T-helper 17 cell (primary cell): ENCODE data around the gene TAL2. TPM values are rescaled to one million over a fixed set of nuclear protein-coding genes. Genes with fewer than 3 reads are reported as not detected.

Experiments
- ATAC-seq: fragments of 150-1000 bp; cut with Tn5 transposase; 2 replicates; pipeline ENCODE4 v1.10.0; 2021; ENCODE audit warnings: mild to moderate bottlenecking, moderate library complexity
- DNase-seq, 3 donors: peaks; one replicate each; pipeline versions ENCODE4 v3.0.0 to v3.0.0-alpha.2; 2020 to 2021
- H3K9me3 ChIP-seq: one replicate; pipeline ENCODE4 v1.7.0; 2013; ENCODE audit warnings: low read length, mild to moderate bottlenecking; ENCODE audit not compliant: control insufficient read depth, poor library complexity, severe bottlenecking
- H3K27ac Mint-ChIP-seq: one replicate; pipeline ENCODE4 v1.8.0; 2022; ENCODE audit warnings: mild to moderate bottlenecking, moderate library complexity, mixed read lengths
- H3K27me3 Mint-ChIP-seq: one replicate; pipeline ENCODE4 v1.8.0; 2022; ENCODE audit warnings: mixed read lengths
- H3K36me3 Mint-ChIP-seq: one replicate; pipeline ENCODE4 v1.8.0; 2022; ENCODE audit warnings: low read depth, mixed read lengths
- H3K4me1 Mint-ChIP-seq: one replicate; pipeline ENCODE4 v1.8.0; 2022; ENCODE audit warnings: mild to moderate bottlenecking, mixed read lengths
- H3K4me3 Mint-ChIP-seq: one replicate; pipeline ENCODE4 v1.8.0; 2022; ENCODE audit warnings: mild to moderate bottlenecking, moderate library complexity, mixed read lengths
- total RNA-seq, 4 donors: library from RNA in 2 of 4; stranded (reverse) in 2 of 4; gene quantifications; one replicate each; pipeline ENCODE4 v1.2.3 and lab custom pipeline; 2022 to 2026

The TAL2 gene
- total RNA-seq, 2 donors from 2014 or later: not detected

DNA sequence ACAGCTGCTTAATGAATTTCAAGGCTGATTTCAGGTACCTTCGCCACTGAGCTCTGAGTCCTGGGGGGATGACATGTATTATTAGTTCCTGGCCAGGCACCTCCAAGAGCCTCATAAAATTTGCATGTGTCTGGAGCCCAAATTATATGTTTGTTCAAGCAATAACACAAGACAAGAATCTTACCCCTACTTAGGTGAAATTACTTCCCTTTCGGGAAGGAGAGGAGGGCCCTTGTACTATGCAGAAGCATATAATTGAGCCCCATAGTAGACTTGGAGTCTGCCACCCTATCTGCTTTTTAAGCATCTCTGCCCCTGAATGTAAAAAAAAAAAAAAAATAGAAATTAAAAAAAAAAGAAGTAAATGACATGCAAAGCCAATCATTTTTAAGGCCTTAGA lies 19.1 kb downstream of the TAL2 start:
- Mint-ChIP-seq H3K4me1 (no peaks in the 10 kb centered on the region), H3K27ac (no peak overlapping the region), H3K27me3 (peaks cover 13% of the 10 kb centered on the region), H3K36me3 (peaks cover 3% of the 10 kb centered on the region), H3K4me3 (no peak overlapping the region)
- no peak for DNase-seq
- ATAC-seq: no peak
- H3K9me3 ChIP-seq: no peaks in the 10 kb centered on the region

DNA sequence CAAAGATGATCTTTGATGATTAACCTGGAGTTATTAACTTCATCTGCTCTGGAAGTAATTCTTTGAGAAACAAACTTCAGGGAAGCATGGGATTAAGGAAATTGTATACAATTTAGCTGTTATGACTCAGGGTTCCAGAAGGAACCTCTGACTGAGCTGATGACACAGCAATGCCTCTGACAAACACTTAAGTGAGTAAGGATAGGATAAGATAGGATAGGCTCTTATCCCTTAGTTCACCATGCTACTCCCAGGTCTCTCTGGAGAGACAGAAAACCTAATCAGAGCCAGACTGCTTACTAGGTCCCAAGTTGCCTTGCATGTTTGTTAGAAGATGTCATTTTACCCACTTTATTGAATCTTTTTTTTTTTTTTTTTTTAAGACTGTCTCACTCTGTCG lies 19.5 kb downstream of the TAL2 start:
- peaks cover 13% of the 10 kb centered on the region for H3K27me3 Mint-ChIP-seq
- H3K9me3 ChIP-seq: no peaks in the 10 kb centered on the region
- H3K27ac Mint-ChIP-seq: no peak overlapping the region
- DNase-seq (no peak), ATAC-seq (no peak)
- H3K4me3 Mint-ChIP-seq: no peak overlapping the region
- no peaks in the 10 kb centered on the region for H3K4me1 Mint-ChIP-seq
- H3K36me3 Mint-ChIP-seq: peaks cover 3% of the 10 kb centered on the region

DNA sequence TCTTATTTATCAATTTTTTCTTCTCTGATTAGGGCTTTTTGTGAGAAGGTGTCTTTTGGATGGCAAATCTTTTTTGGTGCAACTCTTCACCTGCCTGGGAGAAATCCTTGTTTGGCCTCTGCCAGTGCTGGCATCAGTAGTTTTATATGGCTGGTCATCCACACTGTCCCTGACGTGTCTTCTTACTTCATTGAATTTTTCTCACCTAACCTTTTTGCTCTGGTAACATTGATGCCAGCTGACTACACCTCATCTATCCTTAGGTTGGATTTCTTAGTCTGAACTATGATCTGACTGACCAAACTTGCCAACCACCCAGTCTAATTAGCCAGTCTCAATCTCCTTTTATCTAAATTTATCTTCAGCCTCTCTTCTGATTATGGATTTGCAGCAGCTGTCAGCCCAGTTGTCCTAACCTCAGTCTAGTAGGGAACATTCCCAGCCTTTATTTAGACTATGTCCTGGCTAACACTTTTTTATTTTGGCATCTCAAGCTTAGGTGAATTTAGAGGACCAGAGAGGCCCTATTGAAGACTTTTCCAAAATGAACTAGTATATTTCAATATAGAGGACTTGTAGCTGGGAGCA lies 21.5 kb downstream of the TAL2 start:
- Mint-ChIP-seq H3K27ac (no peak overlapping the region), H3K36me3 (peaks cover 3% of the 10 kb centered on the region), H3K4me3 (no peak overlapping the region), H3K27me3 (peaks cover 27% of the 10 kb centered on the region), H3K4me1 (peaks cover 2% of the 10 kb centered on the region)
- no peak for DNase-seq
- no peaks in the 10 kb centered on the region for H3K9me3 ChIP-seq
- no peak for ATAC-seq

DNA sequence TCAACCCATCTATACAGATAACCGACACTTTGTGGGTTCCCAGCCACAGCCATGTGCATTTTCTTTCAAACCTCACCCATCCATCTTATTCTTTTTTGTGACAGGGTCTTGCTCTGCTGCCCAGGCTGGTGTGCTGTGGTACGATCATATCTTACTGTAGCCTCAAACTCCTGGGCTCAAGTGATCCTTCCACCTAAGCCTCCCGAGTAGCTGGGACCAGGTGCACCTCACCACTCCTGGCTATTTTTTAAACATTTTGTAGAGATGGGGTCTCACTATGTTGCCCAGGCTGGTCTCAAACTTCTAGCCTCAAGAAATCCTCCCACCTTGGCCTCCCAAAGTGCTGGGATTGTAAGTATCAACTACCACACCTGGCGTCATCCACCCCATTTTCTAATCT lies 24.7 kb downstream of the TAL2 start:
- H3K4me1 Mint-ChIP-seq: peaks cover 2% of the 10 kb centered on the region
- H3K36me3 Mint-ChIP-seq: peaks cover 3% of the 10 kb centered on the region
- ATAC-seq: no peak
- H3K27me3 Mint-ChIP-seq: peaks cover 37% of the 10 kb centered on the region
- H3K27ac Mint-ChIP-seq: no peak overlapping the region
- no peaks in the 10 kb centered on the region for H3K9me3 ChIP-seq
- no peak overlapping the region for H3K4me3 Mint-ChIP-seq
- no peak for DNase-seq

DNA sequence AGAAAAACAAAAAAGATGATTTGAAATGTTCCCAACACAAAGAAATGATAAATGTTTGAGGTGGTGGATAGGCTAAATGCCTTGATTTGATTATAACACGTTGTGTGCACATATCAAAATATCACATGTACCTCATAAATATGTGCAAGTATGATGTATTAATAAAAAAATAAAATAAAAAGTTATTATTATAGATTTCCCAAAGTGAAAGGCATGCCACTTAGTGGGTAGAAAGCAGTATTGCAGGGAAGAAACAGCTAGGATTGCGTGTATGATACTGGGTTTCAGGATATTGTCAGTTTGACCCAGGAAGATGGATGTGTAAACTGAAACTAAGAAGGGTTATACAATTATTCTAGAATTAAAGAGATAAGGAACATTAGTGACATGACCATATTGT lies 28.5 kb downstream of the TAL2 start:
- Mint-ChIP-seq H3K27me3 (peaks cover 50% of the 10 kb centered on the region), H3K4me1 (peaks cover 14% of the 10 kb centered on the region), H3K27ac (no peak overlapping the region), H3K4me3 (no peak overlapping the region), H3K36me3 (peaks cover 5% of the 10 kb centered on the region)
- no peaks in the 10 kb centered on the region for H3K9me3 ChIP-seq
- no peak for DNase-seq
- ATAC-seq: no peak

DNA sequence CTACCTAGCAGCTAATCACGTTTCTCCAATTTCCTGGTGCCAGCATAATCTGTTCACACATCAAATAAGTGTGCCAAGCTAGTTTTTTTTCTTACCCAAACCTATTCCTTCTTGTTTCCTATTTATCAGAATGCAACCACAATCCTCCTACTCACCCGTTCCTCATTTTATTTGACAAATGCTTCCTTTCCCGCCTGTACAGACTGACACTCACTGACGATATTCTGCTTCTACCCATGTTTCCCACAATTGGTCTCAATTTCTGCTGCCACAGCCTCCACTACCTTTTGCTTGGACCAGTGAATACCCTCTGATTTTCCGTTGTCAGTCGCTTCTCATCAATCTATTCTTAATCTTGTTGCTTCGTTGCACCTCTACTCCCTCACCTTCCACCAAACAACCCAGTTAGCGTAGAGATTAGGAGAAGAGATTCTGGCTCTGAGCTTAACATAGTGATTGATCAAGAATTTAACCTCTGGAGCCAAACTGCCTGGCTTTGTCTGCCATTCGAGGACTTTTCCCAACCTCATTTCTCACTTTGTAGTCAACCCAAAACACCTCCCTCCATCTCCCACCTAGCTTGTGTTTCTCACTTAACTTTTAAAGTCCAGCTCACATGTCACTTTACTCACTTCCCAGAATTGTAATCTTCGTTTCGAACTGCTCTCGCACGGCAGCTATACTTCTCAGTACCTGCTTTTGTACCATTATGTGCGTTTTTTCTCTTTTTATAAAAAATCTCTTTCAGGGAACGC lies 31.4 kb downstream of the TAL2 start:
- H3K9me3 ChIP-seq: no peaks in the 10 kb centered on the region
- Mint-ChIP-seq H3K27ac (peak overlapping the region; percentile 86), H3K4me3 (peak overlapping the region; percentile 92), H3K36me3 (peaks cover 5% of the 10 kb centered on the region), H3K27me3 (peaks cover 35% of the 10 kb centered on the region), H3K4me1 (peaks cover 13% of the 10 kb centered on the region)
- ATAC-seq: peak; percentile 1
- DNase-seq: no peak

DNA sequence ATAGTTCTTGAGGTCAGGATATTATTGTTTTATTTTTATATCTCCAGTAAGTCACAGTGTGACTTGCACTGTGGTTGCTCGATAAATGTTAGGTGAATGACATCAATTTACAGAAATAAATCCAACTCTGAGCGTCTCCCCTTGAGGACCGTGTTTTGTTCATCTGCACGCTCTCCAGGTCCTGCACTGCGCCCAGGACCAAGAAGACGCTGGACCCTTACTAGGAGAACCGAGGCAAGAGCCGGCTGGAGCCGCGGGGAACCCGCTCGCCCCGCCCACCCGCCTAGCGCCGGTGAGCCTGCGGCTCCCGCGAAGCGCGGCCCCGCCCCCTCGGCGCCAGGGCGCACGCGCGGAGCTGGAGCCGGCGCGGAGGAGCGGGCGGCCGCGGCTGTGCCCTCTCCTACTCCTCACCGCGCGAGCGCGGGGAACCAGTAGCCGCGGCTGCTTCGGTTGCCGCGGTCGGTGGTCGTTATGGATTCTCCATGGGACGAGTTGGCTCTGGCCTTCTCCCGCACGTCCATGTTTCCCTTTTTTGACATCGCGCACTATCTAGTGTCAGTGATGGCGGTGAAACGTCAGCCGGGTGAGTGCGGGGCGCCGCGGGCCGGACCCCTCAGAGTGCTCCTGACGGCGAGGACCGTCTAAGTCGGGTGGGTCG lies 32.1 kb downstream of the TAL2 start, which contains the start of gene TMEM38B:
TSS of gene TMEM38B (plus strand) at position 352 of the 658 bp plus-strand sequence. CDS start at position 472, 120 bp downstream.
- peaks cover 17% of the 10 kb centered on the region for H3K4me1 Mint-ChIP-seq
- peaks cover 5% of the 10 kb centered on the region for H3K36me3 Mint-ChIP-seq
- peak; percentile 90 for ATAC-seq
- DNase-seq: peak; percentile 74 to 86 (median 78)
- no peaks in the 10 kb centered on the region for H3K9me3 ChIP-seq
- H3K4me3 Mint-ChIP-seq: peak within 1 kb of the TSS; percentile 92
- peaks cover 34% of the 10 kb centered on the region for H3K27me3 Mint-ChIP-seq
- H3K27ac Mint-ChIP-seq: peak within 1 kb of the TSS; percentile 86

DNA sequence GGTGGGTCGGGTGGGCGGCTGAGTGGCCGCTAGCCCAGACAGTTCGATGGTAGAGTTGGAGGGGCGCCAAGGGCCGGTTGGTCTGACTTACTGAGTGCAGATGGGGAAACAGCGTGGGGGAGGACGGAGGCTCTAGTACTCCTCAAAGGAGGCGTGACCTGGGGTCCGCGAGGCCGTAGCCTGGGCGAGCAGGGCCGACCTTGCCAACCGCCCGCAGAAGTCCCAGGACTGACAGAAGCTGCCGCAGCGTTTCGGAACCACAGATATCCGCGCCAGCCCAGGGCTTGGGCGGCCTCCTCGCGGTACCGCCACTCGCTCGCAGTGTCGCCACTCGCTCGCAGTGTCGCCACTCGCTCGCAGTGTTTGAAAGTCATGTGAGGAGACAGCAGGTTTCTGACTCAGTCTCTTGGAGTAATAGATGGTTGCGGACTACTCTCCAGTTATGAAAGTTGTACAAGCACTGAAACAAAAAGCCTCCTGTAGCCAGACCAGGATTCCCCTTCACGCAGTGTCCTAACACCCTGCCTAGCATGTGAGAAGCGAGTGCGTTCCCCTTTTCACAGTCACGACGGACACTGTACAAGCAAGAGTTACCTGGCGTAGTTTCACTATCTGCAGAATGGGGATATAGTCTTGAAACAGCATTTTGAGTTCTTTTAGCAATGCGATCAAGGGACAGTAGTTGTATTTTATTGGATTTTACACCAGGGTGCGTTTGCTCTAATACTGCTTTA lies 32.8 kb downstream of the TAL2 start:
- ATAC-seq: peak; percentile 64
- H3K9me3 ChIP-seq: no peaks in the 10 kb centered on the region
- H3K4me3 Mint-ChIP-seq: peak overlapping the region; percentile 92
- DNase-seq: peak; percentile 22 to 31 (median 22)
- H3K36me3 Mint-ChIP-seq: peaks cover 5% of the 10 kb centered on the region
- H3K27ac Mint-ChIP-seq: peak overlapping the region; percentile 86
- H3K4me1 Mint-ChIP-seq: peaks cover 21% of the 10 kb centered on the region
- H3K27me3 Mint-ChIP-seq: peaks cover 30% of the 10 kb centered on the region

DNA sequence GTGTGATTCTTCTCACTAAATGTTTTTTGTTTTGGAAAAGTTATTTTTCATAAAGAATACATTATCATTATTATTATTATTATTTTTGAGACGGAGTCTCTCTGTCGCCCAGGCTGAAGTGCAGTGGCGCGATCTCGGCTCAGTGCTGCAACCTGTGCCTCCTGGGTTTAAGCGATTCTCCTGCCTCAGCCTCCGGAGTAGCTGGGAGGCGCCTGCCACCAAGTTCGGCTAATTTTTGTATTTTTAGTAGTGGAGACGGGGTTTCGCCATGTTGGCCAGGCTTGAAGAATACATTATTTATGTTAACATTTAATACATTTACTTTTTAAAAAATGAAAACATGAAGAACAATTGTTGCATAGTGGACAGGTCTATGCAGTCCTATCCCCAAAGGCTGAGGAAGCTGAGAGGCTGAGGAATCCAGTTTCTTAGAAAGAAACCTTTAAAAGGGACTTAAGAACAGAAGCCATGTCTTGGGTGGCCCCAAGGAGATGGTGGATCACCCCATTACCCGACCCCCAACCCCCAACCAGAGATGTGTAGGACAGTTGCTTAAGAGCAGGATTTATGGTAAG lies 34.0 kb downstream of the TAL2 start:
- ATAC-seq: no peak
- H3K9me3 ChIP-seq: no peaks in the 10 kb centered on the region
- H3K36me3 Mint-ChIP-seq: peaks cover 5% of the 10 kb centered on the region
- DNase-seq: no peak
- no peak overlapping the region for H3K27ac Mint-ChIP-seq
- H3K27me3 Mint-ChIP-seq: peaks cover 23% of the 10 kb centered on the region
- peaks cover 21% of the 10 kb centered on the region for H3K4me1 Mint-ChIP-seq
- H3K4me3 Mint-ChIP-seq: peak overlapping the region; percentile 36

DNA sequence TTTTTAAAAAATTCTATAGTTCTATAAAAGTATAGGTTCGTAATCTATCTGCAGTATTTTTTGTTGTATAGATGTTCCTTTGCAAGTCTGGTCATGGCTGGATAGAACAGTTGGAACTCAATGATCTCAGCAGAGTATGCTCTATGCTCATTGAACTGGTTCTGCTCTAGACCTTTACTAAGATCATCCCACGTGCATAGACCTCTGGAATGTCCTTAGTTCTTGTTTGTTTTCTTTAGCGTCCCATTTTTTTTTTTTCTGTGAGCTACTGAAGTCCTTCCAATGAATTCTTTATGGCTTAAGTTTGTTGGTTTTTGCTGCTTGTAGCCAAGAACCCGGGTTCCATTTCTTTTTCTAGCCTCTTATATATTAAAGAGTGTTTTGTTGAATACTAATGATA lies 35.6 kb downstream of the TAL2 start:
- no peak for ATAC-seq
- H3K4me3 Mint-ChIP-seq: no peak overlapping the region
- no peak overlapping the region for H3K27ac Mint-ChIP-seq
- peaks cover 23% of the 10 kb centered on the region for H3K4me1 Mint-ChIP-seq
- H3K27me3 Mint-ChIP-seq: peaks cover 14% of the 10 kb centered on the region
- peaks cover 5% of the 10 kb centered on the region for H3K36me3 Mint-ChIP-seq
- DNase-seq: no peak
- no peaks in the 10 kb centered on the region for H3K9me3 ChIP-seq

DNA sequence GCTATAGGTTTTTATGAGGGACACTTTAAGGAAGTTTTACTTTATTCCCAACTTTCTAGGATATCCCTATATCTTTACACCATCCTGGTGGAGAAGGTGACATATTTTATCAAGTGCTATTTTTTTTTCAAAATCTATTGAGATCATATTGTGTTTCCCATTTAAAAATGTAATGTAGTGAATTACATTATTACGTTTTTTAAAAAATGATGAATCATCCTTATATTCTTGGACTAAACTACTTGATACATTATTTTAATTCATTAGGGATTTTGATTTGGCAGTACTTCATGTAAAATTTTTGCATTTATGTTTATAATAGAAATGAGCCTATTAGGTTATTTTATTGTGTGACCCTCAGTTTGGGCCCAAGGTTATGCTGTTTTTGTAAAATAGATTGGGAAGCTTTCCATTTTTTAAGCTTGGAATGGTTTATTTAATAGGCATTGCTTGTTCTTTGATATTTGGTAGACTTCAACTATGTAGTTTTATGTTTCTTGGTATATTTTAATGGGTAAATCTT lies 36.2 kb downstream of the TAL2 start:
- no peaks in the 10 kb centered on the region for H3K9me3 ChIP-seq
- Mint-ChIP-seq H3K36me3 (peaks cover 4% of the 10 kb centered on the region), H3K4me3 (no peak overlapping the region), H3K4me1 (peaks cover 21% of the 10 kb centered on the region), H3K27ac (no peak overlapping the region), H3K27me3 (peaks cover 11% of the 10 kb centered on the region)
- DNase-seq (no peak), ATAC-seq (no peak)

DNA sequence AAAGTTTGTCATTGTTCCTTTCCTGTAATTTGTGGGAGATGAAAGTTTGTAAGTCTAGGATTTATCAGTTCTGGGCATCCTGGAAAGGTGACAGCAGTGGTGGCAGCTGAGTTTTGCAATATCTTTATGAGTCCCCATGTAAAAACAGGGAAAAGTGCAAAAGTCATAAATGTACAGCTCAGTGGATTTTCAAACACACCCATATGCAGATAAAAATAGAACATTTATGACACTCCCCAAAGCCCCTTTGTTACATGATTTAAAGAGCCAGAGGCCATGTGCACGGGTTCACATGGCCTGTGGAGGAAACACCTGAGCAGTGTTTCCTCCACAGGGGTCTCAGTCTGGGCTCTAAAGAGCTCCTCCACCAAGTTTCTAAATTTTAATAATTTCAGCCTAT lies 38.4 kb downstream of the TAL2 start:
- Mint-ChIP-seq H3K36me3 (no peaks in the 10 kb centered on the region), H3K27ac (no peak overlapping the region), H3K4me3 (no peak overlapping the region), H3K27me3 (peaks cover 4% of the 10 kb centered on the region), H3K4me1 (peaks cover 10% of the 10 kb centered on the region)
- no peaks in the 10 kb centered on the region for H3K9me3 ChIP-seq
- no peak for ATAC-seq
- DNase-seq: no peak
